ENCODE measurements around the gene CLIP4.

DNA sequence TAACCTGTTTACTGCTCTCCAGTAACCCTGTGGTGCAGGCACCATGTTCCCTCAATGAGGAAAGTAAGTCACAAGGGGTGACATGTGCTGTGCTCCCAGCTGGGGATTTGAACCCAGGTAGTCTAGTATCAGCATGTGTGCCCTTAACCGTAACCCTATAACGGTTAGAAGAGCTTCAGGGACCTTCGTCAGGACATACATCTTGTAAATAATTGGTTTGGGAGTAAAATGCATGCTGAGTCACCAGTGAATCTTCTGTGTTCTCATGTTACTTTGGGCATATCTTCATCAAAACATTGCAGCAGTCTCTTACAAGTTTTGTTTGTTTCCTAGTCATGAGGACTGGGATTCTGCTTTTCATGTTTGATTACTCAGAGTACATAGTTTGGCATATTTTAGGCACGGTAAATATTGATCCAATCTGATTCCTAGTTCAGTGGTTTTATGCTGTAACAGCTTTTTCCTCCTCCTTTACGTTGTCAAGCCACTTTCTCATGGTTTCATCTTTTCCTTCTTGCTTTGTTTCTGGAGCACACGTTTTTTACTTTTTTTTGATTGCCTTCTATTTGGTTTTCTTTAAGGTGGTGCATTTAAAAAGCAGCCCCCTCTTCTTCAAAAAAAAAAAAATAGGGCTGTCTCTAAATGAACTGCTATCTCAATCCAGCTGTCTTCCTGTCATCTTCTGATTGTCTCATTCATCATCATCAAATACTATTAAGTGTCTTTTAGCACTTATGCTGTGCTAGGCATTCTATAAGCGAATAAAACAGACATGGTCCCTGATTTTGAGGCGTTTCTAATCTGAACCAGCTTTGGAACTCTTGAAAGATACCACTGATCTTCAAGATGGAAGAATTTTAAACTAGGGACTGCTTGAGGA lies 50.4 kb downstream of the CLIP4 start:
- TF ChIP-seq EZH2phosphoT487 (IDR thresholded peaks at IDR 0.05; ENCODE audit: borderline replicate concordance) = no peak
- TF ChIP-seq, protein P1, sequence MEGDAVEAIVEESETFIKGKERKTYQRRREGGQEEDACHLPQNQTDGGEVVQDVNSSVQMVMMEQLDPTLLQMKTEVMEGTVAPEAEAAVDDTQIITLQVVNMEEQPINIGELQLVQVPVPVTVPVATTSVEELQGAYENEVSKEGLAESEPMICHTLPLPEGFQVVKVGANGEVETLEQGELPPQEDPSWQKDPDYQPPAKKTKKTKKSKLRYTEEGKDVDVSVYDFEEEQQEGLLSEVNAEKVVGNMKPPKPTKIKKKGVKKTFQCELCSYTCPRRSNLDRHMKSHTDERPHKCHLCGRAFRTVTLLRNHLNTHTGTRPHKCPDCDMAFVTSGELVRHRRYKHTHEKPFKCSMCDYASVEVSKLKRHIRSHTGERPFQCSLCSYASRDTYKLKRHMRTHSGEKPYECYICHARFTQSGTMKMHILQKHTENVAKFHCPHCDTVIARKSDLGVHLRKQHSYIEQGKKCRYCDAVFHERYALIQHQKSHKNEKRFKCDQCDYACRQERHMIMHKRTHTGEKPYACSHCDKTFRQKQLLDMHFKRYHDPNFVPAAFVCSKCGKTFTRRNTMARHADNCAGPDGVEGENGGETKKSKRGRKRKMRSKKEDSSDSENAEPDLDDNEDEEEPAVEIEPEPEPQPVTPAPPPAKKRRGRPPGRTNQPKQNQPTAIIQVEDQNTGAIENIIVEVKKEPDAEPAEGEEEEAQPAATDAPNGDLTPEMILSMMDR (conservative IDR thresholded peaks at IDR 0.05; ENCODE audit: low read length) = no peak

All from Loucy (cell line).